ENCODE data around the gene OPCML. TPM values are rescaled to one million over a fixed set of nuclear protein-coding genes. Genes with fewer than 3 reads are reported as not detected.

The OPCML gene
- total RNA-seq, 1 donor from 2014 or later: 0.12 TPM

DNA sequence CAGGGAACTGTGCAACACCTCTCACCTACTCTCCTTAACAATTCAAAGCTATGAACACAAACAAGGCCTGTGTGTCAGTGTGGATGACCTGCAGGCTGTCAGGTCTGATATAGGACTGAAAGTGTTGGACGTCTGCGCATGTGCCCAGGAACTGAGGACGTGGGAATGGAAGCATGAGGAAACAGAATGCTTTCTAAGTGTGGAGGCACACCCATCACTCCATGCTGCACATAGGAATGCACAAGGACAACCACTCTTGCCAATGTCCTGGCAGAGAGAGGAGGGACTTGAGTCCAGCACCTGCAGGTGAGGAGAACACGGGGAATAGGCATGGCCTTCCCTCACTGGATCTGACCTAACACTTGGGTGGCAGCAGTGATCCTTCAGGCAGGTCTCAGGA lies 874.3 kb downstream of the OPCML start:
- TF ChIP-seq, protein P1, sequence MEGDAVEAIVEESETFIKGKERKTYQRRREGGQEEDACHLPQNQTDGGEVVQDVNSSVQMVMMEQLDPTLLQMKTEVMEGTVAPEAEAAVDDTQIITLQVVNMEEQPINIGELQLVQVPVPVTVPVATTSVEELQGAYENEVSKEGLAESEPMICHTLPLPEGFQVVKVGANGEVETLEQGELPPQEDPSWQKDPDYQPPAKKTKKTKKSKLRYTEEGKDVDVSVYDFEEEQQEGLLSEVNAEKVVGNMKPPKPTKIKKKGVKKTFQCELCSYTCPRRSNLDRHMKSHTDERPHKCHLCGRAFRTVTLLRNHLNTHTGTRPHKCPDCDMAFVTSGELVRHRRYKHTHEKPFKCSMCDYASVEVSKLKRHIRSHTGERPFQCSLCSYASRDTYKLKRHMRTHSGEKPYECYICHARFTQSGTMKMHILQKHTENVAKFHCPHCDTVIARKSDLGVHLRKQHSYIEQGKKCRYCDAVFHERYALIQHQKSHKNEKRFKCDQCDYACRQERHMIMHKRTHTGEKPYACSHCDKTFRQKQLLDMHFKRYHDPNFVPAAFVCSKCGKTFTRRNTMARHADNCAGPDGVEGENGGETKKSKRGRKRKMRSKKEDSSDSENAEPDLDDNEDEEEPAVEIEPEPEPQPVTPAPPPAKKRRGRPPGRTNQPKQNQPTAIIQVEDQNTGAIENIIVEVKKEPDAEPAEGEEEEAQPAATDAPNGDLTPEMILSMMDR (IDR thresholded peaks at IDR 0.05): no peak
- no peaks in the 10 kb centered on the region for H3K27me3 ChIP-seq (ENCODE audit: low read depth)
- DNase-seq (peak; percentile 82), ATAC-seq (peak; percentile 93 to 95)
- no peaks in the 10 kb centered on the region for H3K4me1 ChIP-seq
- no peaks in the 10 kb centered on the region for H3K36me3 ChIP-seq
- peak overlapping the region; percentile 31 for H3K27ac ChIP-seq
- H3K4me3 ChIP-seq: no peak overlapping the region
- intact Hi-C loops (cut with DNase I): no loop called here
- no peaks in the 10 kb centered on the region for H3K9me3 ChIP-seq

- Histone ChIP-seq H3K27ac (no peak overlapping the region), H3K4me3 (no peak overlapping the region), H3K36me3 (no peaks in the 10 kb centered on the region), H3K9me3 (no peaks in the 10 kb centered on the region), H3K4me1 (no peaks in the 10 kb centered on the region), H3K27me3 (ENCODE audit: low read depth) (no peaks in the 10 kb centered on the region)
- TF ChIP-seq, protein P1 (IDR thresholded peaks at IDR 0.05): no peak
- DNase-seq: no peak
- no peak for ATAC-seq
- intact Hi-C loops (cut with DNase I): no loop called here
Observed at GRCh38 chr11:132655187-132655855, 877.0 kb downstream of the OPCML start.

DNA sequence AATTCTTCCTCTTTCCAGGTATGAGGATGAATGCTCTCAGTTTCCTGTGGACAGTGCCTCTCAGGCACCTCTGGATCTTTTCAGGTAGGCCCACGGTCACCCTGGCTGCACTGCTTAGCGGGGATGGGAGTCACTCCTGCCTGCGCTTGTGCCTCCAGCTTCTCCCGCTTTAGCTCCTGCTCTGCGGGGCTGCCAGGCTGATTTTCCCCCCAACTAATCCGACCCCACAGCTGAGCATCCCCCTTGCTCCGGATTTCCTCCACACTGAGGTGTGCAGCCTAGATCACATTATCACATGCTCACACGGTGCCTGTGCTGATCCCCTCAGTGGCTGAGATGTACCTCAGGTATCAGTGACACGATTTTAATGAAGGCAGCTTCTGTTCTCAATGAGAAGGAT lies 879.1 kb downstream of the OPCML start:
- TF ChIP-seq, protein P1 (IDR thresholded peaks at IDR 0.05): no peak
- ATAC-seq (no peak), DNase-seq (no peak)
- Histone ChIP-seq H3K27ac (no peak overlapping the region), H3K9me3 (no peaks in the 10 kb centered on the region), H3K36me3 (no peaks in the 10 kb centered on the region), H3K4me3 (no peak overlapping the region), H3K27me3 (ENCODE audit: low read depth) (no peaks in the 10 kb centered on the region), H3K4me1 (no peaks in the 10 kb centered on the region)
- intact Hi-C loops (cut with DNase I): no loop called here

DNA sequence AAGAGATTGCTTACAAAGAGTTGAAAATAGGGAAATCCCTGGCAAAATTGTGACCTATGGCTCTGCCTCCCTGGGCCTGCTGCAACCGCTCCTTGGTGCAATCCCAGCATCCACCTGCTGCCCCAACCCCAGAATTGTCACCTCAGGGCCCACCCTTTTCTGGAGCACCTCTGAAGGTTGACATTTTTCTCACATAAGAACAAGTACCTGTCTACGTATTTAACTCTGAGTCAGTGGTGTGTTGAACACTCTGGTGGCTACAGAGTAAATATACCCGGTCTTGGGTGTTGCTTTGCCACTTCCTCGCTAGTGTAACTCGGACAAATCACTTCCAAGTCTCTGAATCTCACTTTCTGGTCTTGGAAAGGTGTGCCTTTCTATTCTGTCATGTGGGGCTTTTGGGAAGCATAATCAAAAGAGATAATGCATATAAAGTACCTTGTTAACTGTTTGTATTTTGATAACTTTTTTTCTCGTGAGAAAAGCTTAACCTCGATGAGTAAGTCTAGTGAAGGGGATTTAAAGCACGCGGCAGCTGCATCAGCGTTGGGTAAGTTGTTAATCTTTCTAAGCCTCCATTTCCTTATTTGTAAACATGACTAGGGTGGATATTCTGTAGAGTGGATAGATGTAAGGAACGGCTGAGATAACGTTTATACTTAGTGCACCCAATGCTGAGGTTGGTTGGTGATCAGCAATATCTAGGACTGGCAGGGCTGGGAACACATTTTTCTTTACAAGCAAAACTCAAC lies 881.2 kb downstream of the OPCML start:
- ATAC-seq: peak; percentile 88 to 92
- intact Hi-C loops (cut with DNase I): no loop called here
- Histone ChIP-seq H3K27me3 (ENCODE audit: low read depth) (no peaks in the 10 kb centered on the region), H3K4me3 (no peak overlapping the region), H3K27ac (no peak overlapping the region), H3K36me3 (no peaks in the 10 kb centered on the region), H3K9me3 (no peaks in the 10 kb centered on the region), H3K4me1 (no peaks in the 10 kb centered on the region)
- no peak for DNase-seq
- TF ChIP-seq, protein P1 (IDR thresholded peaks at IDR 0.05): no peak

DNA sequence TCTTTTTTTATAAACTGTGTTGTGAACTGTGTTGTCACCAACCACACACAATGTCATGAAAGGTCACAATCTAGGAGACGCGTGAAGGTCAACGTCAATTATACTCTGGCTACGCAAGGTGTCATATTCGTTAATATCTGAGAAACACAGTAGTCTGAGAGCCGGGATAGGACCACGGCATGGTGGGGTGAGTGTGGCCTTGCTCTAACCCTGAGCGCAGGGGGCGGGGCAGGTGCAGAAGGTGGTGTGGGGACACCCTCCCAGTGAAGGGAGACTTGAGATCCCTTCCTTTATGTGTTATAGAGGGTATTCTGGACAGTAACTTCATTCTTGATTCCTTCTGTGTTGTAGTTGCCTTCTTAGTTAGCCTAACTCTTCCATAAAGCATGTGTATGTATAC lies 883.0 kb downstream of the OPCML start:
- Histone ChIP-seq H3K4me1 (no peaks in the 10 kb centered on the region), H3K9me3 (no peaks in the 10 kb centered on the region), H3K4me3 (no peak overlapping the region), H3K27ac (no peak overlapping the region), H3K36me3 (no peaks in the 10 kb centered on the region), H3K27me3 (ENCODE audit: low read depth) (no peaks in the 10 kb centered on the region)
- TF ChIP-seq, protein P1 (IDR thresholded peaks at IDR 0.05): no peak
- DNase-seq (no peak), ATAC-seq (no peak)
- intact Hi-C loops (cut with DNase I): no loop called here

All from lower lobe of right lung (tissue), 2 donors.